ENCODE results near the gene SHISAL1. TPM values are rescaled to one million over a fixed set of nuclear protein-coding genes. Genes with fewer than 3 reads are reported as not detected.

The SHISAL1 gene
- total RNA-seq, 1 experiment from 2014 or later = 2.9 TPM

- TF ChIP-seq CTCF (conservative IDR thresholded peaks at IDR 0.05) = no peak
- Mint-ChIP-seq H3K4me1 (peaks cover 23 to 41% of the 10 kb centered on the region in 2 experiments), H3K27ac (no peak overlapping the region; a peak in 1 of 7 replicates), H3K9me3 (no peaks in the 10 kb centered on the region), H3K36me3 (ENCODE audit: insufficient read depth in 1 of 3, low read depth in 3 of 3) (no peaks in the 10 kb centered on the region), H3K27me3 (ENCODE audit: low read depth) (peaks cover 7% of the 10 kb centered on the region; the same call in 1 of the 2 replicates), H3K4me3 (no peak overlapping the region)
- H3K23ac ChIP-seq (ENCODE audit: insufficient read length, low read depth, low read length) = no peak overlapping the region
- no peaks in the 10 kb centered on the region for H3K79me1 ChIP-seq (ENCODE audit: insufficient read depth, low read depth, low read length, poor library complexity, severe bottlenecking)
- H2BK20ac ChIP-seq (ENCODE audit: low read depth, low read length, poor library complexity, severe bottlenecking) = no peak overlapping the region
- no peak overlapping the region for H3K56ac ChIP-seq (ENCODE audit: insufficient read length, low read depth, low read length)
- no peaks in the 10 kb centered on the region for H3K9me3 ChIP-seq (ENCODE audit: control insufficient read depth, low read depth, low read length)
- no peak overlapping the region for H3K4me2 ChIP-seq (ENCODE audit: insufficient read depth, insufficient read length, low read length)
- no peak overlapping the region for H4K5ac ChIP-seq (ENCODE audit: insufficient read length, low read depth, low read length)
- no peak overlapping the region for H4K91ac ChIP-seq (ENCODE audit: insufficient read length, low read depth, low read length)
- H2BK5ac ChIP-seq (ENCODE audit: insufficient read length, low read length) = no peak overlapping the region
- H3K4ac ChIP-seq (ENCODE audit: low read depth, low read length) = no peak overlapping the region
- H2AFZ ChIP-seq (ENCODE audit: low read length) = no peak overlapping the region
- H4K20me1 ChIP-seq (ENCODE audit: control insufficient read depth, insufficient read depth, insufficient read length) = peaks cover 2% of the 10 kb centered on the region
- H2BK12ac ChIP-seq (ENCODE audit: insufficient read length, low read depth, low read length) = no peak overlapping the region
- H2BK120ac ChIP-seq (ENCODE audit: low read depth, low read length, poor library complexity, severe bottlenecking) = no peak overlapping the region
- H3K27me3 ChIP-seq (ENCODE audit: insufficient read depth, low read length) = no peaks in the 10 kb centered on the region
- H2AK5ac ChIP-seq (ENCODE audit: insufficient read length, low read length) = no peak overlapping the region
- no peak overlapping the region for H3K18ac ChIP-seq (ENCODE audit: insufficient read length, low read depth, low read length)
- H3K27ac ChIP-seq (ENCODE audit: insufficient read length, low read depth, low read length) = no peak overlapping the region
- no peak overlapping the region for H2BK15ac ChIP-seq (ENCODE audit: low read depth, low read length)
- DNase-seq = no peak
- H3K9ac ChIP-seq (ENCODE audit: extremely low read depth, insufficient read length, low read length) = no peak overlapping the region
- no peak overlapping the region for H3T11ph ChIP-seq (ENCODE audit: low read length)
- H4K8ac ChIP-seq (replicated peaks; ENCODE audit: insufficient read length, low read depth, low read length) = no peak overlapping the region
- no peak overlapping the region; the same call in 1 of the 2 replicates for H3K14ac ChIP-seq (ENCODE audit: insufficient read depth, low read length)
- no peaks in the 10 kb centered on the region for H3K23me2 ChIP-seq (ENCODE audit: insufficient read length, low read depth, low read length, poor library complexity, severe bottlenecking)
- no peaks in the 10 kb centered on the region for H3K4me1 ChIP-seq (ENCODE audit: insufficient read depth, low read length)
- H3K79me2 ChIP-seq (ENCODE audit: insufficient read depth, low read length) = no peaks in the 10 kb centered on the region
- WGBS (ENCODE audit: extremely low coverage, insufficient read length, low lambda C conversion rate) = no CpG with 5 or more reads among the region's 9 CpGs
These were observed 33.7 kb downstream of the SHISAL1 start for GRCh38 chr22:44279069-44279360.
